Measurements from ENCODE around the gene MAP3K12.

Gene MAP3K12

DNA sequence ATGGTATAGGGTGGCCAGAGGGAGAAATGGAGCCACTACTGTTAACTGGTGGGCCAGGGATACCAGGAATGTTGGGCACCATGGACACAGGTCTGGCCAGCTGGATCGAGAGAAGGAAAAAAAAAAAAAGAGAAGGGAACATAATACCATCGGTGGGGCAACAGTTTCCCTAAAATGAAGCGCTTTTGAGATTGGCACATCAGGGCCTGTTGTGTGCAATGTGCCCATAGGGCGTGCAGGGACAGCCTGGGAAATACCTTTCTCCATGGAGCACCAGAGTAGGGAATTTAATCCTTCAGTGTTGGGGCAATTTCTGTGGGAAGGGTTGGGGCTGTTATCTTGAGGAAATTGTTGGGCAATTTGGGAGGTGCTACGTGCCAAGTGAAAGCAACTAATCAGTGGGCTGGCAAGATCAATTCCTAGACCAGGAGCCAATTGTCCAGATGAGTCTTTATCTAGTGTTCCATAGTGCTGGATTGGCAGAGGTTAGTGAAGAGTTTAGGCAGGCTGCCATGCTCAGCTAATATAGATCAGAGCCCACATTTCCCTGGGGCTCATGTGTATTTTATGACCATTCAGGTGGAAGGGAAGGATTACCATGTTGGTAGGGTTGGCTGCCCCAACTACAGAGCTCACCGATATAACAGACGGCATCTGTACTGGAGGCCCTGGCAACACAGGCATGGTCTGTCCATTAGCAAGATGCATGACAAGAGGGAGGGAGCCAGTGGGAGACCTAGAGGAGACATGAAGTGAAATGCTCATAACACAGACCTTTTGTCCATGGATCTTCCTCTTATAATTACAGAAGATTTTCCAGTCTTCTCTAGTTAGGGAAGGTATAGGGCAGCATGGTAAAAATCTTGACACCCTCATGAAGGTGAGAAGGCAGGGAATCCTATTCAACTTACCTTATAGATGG lies 33.5 kb upstream of the MAP3K12 start:
- TF ChIP-seq, protein P1, sequence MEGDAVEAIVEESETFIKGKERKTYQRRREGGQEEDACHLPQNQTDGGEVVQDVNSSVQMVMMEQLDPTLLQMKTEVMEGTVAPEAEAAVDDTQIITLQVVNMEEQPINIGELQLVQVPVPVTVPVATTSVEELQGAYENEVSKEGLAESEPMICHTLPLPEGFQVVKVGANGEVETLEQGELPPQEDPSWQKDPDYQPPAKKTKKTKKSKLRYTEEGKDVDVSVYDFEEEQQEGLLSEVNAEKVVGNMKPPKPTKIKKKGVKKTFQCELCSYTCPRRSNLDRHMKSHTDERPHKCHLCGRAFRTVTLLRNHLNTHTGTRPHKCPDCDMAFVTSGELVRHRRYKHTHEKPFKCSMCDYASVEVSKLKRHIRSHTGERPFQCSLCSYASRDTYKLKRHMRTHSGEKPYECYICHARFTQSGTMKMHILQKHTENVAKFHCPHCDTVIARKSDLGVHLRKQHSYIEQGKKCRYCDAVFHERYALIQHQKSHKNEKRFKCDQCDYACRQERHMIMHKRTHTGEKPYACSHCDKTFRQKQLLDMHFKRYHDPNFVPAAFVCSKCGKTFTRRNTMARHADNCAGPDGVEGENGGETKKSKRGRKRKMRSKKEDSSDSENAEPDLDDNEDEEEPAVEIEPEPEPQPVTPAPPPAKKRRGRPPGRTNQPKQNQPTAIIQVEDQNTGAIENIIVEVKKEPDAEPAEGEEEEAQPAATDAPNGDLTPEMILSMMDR (conservative IDR thresholded peaks at IDR 0.05; ENCODE audit: low read depth, low read length): no peak
- H3K4me3 ChIP-seq (ENCODE audit: low read depth, low read length): no peak overlapping the region
- no peak for DNase-seq (ENCODE audit: low read depth)

DNA sequence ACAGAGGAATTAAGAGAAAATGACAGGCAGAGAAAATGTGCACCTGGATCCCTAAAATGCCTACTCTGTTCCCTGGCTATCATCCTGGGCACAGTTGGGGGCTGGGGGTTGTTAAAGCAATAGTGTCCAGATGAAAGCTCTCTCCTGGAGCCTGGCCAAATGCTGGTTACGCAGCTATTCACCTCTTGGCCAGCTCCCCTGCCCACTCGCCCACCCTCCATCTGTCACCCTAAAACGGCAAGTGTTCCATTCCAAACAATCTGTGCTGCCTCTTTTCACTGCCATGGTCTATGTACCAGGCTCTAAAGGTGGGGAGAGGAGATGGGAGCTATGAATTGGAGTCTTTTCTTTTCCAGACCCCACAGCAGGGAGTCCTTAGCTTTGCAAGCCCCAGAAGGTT lies 32.8 kb upstream of the MAP3K12 start:
- TF ChIP-seq, protein P1 (conservative IDR thresholded peaks at IDR 0.05; ENCODE audit: low read depth, low read length): no peak
- H3K4me3 ChIP-seq (ENCODE audit: low read depth, low read length): no peak overlapping the region
- DNase-seq (ENCODE audit: low read depth): no peak

DNA sequence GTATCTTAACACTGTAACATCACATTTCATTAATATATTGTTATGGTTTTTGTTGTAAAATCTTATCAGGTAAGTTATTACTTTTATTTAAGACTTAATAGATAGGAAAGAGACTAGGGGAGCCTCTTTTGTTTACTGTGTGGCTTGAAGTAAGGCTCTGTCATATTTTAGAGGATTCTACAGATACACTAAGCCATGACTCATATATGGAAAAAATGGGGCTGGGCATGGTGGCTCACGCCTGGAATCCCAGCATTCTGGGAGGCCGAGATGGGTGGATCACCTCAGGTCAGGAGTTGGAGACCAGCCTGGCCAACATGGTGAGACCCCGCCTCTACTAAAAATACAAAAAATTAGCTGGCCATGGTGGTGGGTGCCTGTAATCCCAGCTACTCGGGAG lies 31.7 kb upstream of the MAP3K12 start:
- peak; percentile 37 for DNase-seq (ENCODE audit: low read depth)
- TF ChIP-seq, protein P1 (conservative IDR thresholded peaks at IDR 0.05; ENCODE audit: low read depth, low read length): no peak
- H3K4me3 ChIP-seq (ENCODE audit: low read depth, low read length): no peak overlapping the region

DNA sequence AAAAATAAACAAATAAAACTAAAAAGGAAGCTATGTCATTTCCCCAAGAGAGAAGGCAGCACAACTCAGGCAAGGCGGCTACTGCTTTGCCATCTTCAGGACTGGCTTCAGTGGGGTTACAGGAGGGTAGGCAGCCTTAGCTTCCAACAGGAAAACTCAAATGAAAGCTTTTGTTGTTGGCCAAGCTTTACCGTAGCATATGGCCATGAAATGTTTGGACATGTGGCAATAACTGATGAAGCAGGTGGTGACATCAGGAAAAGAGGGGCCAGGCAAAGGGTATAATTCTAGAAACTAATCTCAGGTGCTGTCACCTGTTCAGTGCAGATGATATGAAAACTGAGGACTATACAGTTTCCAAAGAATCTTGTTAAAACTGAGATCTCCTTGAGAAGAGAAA lies 30.8 kb upstream of the MAP3K12 start:
- no peak for DNase-seq (ENCODE audit: low read depth)
- TF ChIP-seq, protein P1 (conservative IDR thresholded peaks at IDR 0.05; ENCODE audit: low read depth, low read length): no peak
- H3K4me3 ChIP-seq (ENCODE audit: low read depth, low read length): no peak overlapping the region

DNA sequence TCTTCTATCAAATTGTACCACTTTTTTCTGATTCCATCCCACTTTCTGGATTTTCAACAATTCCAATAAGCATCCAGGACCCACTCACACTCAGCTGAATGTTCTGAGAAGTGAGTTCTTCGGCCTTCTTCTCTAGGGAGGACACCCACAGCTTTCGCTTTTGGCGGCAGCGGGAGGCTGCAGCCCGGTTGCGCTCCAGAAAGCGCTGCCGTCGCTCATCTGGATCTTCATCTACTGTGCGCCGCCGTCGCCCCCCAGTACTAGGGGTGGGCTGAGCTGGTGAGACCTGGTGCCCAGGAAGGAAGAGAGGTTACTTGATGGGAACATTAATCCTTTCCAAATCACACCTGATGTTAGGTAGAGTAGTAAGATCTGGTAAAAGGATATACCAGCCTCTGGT lies 25.2 kb upstream of the MAP3K12 start:
- no peak overlapping the region for H3K4me3 ChIP-seq (ENCODE audit: low read depth, low read length)
- TF ChIP-seq, protein P1 (conservative IDR thresholded peaks at IDR 0.05; ENCODE audit: low read depth, low read length): no peak
- DNase-seq (ENCODE audit: low read depth): no peak

DNA sequence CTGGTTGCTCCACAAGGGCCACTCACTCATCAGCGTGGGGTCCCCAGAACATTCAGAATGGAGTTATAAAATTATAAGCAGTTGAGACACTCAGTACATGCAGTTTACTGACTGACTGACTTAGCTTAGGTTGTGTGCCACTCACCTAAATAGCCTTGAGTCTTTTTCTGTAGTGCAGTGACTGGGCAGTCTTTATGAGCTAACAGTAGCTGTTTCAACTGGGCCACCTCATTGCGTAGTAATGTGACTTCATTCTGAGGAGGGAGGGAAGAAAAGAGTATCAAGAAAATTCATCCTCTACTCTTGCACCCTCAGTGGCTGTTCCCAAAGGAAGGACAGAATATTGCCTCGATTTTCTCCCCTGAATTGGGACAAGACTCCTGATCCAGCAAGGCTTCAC lies 23.9 kb upstream of the MAP3K12 start:
- DNase-seq (ENCODE audit: low read depth): no peak
- TF ChIP-seq, protein P1 (conservative IDR thresholded peaks at IDR 0.05; ENCODE audit: low read depth, low read length): no peak
- H3K4me3 ChIP-seq (ENCODE audit: low read depth, low read length): no peak overlapping the region

DNA sequence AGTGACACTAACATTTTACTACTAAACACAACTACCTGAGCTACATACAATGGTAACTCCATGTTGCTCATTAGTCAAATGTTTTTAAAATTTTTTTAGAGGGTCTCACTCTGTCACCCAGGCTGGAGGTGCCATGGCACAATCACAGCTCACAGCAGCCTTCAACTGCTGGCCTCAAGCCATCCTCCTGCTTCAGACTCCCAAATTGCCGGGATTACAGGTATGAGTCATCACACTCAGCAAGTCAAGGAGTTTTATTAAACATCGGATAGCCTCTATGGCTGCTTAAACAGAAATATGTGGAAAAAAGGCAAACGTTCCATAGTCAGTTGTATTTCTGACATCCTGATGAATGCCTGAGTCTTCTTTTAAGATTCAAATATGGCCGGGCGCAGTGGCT lies 19.1 kb upstream of the MAP3K12 start:
- no peak for DNase-seq (ENCODE audit: low read depth)
- no peak overlapping the region for H3K4me3 ChIP-seq (ENCODE audit: low read depth, low read length)
- TF ChIP-seq, protein P1 (conservative IDR thresholded peaks at IDR 0.05; ENCODE audit: low read depth, low read length): no peak
